HG03103 (cell line): Measurements from ENCODE around the gene SHC1.

Experiments
- ATAC-seq: cut with Tn5 transposase; IDR thresholded peaks from one replicate; pipeline ENCODE4 v1.9.1; 2021; ENCODE audit warnings: low read depth; ENCODE audit not compliant: unreplicated experiment

SHC1 gene

DNA sequence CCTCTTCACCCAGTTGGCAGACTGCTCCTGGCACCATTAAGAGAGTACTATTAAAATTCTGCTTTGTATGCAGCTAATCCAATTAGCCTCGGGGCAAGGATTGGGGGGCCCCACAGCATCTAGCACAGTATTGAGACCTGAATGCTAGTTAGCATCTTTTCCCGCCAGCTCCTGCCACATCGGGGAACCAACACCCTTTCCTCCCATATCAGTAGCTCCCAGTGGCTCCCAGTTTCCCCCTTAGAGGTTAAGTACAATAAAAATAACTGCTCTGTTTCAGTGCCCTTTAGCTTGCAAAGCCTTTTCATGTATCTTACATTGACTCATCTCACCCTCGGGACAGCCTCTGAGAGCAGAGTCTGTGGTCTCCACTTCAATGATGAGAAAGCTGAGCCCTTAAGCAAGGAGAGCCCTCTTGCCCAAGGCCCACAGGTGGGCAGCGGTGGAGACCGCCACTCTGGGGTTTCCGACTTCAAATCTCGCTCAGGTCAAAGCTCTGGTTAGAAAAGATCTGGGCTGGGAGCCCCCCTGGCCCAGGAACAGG lies 29.8 kb downstream of the SHC1 start:
- ATAC-seq = no peak

DNA sequence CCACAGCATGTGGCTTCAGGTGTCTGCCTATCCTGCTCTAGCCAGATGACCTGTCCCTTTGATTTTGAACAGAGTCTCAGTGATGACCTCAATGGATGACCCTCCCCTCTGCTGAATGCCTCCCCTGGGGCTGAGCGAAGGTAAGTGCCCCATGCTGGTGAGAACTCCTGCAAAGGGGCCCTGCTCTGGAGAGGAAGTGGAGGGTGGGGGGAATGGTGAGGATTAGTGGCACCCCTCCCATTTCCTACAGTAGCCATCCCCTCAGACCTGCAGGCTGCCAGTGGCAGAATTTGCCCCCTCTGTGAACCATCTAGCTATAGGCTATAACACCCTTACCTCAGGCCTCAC lies 30.4 kb downstream of the SHC1 start:
- no peak for ATAC-seq

DNA sequence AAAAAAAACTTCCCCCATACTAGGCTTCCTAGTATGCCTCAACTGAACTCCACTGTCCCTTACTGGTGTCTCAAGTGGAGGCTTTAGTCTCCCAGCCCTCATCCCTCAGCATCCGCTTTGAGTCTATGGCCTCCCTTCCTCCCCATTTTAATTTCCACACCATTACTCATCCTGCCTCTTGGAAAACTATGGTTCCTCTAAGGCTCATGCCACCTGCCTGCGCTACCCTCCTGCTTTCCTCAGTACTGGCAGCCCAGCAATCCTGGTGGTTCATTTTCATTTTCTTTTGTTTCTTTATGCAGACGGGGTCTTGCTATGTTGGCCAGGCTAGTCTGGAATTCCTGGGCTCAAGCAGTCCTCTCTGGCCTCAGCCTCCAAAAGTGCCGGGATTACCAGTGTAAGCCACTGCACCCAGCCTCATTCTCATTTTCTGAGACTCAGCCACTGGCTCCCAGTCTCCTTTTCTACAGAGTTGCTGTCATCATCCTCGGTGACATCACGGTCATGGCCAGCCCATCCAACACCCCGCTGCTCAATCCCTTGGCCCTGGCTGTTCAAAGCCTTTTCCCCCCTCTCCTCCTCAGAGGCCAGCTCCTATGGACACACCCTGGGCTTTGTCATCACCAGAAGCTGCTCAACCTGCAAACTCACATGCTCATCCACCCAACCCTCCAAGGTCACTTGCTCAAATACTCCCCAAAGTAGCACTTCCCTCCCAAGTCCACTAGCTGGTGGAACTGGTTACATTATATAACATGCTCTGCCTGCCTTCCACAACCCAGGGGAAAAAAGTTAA lies 31.7 kb downstream of the SHC1 start:
- no peak for ATAC-seq

DNA sequence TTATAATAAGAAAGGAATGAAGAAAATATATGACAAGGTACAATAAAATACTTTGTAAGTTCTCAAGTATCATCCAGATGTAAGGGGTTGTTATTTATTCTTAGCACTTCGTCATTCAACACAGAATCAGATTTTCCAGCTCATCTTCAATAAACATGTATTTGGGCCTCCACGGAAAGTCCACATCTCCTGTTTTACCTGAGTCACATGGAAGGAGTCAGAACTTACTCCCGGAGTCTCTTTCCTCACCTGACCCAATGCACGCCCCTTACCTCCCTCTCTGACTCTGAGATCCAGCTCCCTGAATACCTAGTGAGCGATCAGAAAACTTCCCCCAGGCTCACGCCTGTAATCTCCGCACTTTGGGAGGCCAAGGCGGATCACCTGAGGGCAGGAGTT lies 32.6 kb downstream of the SHC1 start:
- ATAC-seq = no peak

DNA sequence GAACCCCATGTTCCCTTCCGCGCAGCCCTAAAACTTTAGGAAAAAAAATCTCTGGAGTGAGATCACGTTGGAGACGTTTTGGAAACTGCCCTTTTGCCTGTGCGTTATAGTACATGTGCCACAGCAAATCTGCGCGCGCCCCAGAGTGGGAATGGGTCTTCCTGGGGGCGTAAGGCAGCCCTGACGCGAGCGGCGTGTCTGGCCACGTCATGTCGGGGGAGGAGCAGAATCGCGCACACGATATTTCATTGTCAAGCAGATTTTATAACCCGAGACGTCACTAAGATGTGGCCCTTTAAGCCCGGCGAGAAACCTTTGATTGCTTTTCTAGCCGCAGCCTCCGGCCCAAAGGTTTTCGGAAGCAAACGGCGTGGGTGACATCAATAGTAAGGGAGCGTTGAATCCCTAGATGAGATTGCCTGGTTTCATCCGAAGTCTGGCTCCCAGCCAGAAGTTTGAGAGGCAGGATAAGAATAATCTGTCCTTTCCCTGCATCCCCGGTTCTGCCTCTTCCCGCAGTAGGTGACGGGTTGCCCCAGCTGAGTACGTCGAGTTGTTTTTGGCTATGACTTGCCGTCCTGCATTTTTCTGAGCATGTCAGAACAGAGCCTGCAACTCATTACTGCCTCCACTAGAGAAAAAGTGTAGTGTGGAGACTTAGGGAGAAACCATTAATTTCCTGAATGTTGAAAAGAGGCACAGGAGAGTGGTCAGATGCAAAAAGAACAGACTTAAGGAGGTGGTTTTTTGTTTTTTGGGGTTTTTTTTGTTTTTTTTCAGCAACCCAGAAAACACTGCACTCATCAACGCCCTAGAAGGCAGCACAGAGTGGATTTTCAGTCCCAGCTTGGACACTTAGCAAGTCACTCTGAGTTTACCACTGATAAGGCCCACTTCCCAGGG lies 33.2 kb downstream of the SHC1 start:
- ATAC-seq = peak; percentile 37

DNA sequence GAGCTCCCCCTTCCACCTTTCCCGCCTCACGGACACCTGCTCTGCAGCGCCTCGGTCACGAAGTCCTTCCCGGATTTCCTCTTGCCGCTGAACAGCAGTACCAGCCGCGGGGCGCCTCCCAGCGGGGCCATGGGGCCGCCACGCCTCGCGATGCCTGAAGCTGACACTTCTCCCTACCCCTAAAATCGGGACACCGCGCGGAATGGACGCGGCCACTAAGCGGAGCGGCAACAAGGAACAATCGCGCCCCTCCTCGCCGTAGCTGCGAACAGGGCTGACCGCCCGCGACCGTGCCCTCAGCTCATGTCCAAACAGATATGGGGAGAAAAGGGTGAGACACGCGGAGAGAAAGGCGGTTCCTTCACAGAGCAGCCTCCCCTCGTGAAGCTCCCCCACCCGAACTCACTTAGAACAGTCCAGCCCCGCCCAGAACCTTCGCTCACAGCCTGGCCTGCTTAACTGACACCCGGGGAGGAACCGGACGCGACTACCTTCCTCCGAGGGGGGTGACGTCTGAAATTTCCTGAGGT lies 33.9 kb downstream of the SHC1 start, which contains the start of gene PMVK:
PMVK (minus strand) TSS at position 165 of the 530 bp plus-strand sequence; CDS start at position 131, 34 bp downstream.
- peak; percentile 52 for ATAC-seq

DNA sequence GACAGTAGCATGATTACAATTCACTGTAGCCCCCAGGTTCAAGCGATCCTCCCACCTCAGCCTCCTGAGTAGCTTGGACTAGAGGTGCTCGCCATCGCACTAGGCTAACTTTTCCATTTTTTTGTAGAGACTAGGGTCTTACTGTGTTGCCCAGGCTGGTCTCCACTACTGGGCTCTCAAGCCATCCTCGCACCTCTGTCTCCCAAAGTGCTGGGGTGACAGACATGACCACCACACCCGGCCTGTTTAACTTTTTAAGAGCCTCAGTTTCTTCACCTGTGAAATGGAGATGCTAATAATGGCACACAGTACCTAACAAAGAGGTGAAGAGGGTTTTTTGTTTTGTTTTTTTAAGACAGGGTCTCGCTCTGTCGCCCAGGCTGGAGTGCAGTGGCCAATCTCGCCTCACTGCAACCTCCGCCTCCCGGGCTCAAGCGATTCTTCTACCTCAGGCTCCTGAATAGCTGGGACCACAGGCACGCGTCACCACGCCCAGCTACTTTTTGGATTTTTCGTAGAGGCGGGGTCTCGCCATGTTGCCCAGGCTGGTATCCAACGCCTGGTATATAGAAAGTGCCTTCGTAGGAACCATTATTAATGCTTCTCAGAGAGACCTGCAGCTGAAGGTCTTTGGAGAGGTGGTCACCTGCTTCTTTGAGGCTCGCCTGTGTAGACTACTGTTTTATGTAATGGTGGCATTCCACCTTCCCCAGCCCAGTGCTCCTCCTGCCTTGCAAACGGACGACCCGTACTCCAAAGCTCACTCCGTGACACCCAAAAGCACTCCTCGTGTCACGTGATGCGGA lies 34.6 kb downstream of the SHC1 start:
- no peak for ATAC-seq

DNA sequence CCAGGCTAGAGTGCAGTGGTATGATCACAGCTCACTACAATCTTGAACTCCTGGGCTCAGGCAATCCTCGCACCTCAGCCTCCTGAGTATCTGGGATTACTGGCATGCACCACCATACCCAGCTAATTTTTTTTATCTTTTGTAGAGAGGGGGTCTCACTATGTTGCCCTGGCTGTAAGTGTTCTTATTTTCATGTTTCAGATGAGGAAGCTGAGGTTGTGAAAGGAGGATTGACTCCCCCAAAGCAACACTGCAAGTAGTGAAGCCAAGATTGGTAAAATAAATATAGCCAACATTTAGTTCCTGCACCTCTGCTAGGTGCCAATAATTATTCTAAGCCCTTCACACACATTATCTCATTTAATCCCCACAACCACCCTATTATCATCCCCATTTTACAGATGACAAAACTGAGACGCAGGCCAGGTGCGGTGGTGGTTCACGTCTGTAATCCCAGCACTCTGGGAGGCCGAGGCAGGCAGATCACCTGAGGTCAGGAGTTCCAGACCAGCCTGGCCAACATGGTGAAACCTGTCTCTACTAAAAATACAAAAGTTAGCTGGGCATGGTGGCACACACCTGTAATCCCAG lies 36.1 kb downstream of the SHC1 start:
- ATAC-seq = no peak

DNA sequence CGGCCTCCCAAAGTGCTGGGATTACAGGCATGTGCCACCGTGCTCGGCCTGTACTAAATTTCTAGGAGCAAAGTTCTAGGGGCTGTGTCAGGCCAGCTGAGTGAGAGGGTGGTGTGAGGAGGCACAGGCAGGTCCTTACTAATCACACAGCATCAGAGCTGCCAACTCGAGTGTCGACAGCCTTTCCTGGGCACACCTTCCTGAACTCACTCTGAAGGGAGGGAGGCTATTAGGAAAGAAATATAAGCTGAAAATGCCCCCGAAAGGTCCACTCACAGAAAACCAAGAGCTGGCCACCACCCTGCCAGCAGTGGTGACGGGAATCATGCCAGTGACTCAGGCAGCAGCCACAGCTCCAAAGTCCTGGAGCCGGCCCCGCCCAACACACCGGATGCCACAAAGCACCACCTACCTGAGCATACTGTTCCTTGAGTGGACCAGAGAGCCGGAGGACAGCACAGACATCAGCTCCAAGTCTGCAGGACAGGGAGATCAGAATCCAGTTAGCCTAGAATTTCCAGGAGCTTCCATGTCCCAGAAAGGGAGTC lies 38.5 kb downstream of the SHC1 start:
- no peak for ATAC-seq

DNA sequence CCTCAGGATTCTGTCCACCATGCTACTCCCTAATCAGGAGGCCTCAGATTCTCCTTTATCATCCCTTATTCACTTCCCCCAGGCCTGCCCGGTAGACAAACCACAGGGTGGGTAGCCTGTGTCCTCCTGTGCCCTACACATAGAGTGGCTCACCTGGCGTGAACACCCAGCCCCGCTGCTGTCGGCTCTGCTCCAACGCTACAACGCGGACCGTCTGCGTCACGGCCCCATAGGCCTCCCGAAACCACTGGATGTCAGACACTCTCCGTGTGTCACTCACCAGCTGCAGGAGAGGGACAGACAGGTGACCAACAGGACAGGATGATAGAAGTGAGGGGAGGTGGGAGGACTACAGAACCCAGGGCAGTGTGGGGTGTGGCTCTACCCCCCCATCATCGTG lies 44.3 kb downstream of the SHC1 start:
- no peak for ATAC-seq

DNA sequence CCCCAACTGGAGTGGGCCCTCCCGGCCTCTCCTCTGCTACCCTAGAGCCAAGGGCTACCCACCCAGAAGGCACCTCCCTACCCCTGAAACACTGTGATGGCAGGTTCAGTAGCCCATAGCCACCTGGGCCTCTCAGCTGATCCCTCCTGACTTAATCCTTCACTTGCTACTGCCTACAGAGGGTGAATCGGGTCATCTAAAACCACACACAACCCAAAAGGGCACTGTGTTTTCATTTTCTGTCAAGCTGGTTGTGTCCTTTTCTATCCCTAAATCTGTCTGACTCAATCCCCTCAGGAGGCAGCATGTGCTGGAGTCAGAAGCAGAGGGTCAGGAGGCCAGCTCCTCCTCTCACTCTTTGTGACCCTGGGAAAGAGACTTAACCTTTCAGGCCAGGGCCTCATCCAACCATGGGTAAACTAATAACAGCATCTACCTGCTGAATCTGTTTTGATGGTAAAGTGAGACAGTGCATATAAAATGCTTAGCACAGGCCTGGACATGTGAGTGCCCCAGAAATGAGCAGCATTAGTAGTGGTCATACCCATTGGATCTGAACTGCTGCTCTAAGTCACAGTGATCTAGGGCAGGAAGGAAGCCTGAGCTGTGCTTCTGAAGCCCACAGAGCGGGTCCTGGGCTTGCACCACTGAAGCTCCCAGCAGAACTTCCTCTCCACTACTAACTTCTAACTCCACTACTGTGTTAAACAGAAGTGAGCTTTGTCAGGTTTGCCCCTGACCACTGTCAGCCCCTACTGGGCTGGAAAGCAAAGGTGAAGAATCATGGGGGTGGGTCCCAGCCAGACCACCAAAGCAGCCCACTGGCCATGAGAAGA lies 45.0 kb downstream of the SHC1 start:
- no peak for ATAC-seq

DNA sequence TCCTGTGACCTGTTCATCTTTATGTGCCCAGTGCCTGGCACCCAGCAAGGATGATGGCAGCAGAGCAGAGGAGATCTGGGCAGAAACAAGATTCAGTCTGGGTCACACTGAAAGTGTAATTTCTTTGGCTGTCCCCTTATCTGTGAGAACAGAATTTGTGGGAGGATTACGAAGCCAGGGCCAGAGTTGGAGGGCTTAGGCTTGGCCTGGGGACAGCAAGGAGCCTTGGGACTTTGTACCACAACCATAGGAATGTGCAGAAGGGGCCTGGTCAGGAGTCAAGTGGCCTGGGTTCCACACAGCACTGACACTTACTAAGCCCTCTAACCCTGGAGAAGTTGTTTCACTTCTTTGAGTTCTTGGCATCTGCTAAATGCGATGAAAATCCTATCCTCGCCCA lies 46.9 kb downstream of the SHC1 start:
- ATAC-seq = no peak

DNA sequence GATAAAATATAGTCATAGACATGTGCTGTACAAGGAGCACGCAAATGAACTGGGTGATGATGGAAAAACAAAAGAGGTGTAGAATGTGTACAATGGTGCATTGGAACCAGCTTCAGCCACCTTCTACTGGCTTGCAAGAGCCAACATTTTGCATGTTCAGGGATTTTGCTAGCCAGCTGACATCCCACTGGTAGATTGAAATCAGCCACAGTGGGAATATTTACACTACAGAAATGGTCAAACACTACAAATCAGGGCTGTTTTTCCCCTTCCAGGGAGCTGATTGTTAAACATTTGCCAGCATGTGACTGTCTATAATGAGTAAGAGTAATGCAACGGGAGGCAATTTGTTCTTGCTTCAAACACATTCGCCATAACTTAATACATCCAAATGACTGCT lies 57.3 kb downstream of the SHC1 start:
- no peak for ATAC-seq

DNA sequence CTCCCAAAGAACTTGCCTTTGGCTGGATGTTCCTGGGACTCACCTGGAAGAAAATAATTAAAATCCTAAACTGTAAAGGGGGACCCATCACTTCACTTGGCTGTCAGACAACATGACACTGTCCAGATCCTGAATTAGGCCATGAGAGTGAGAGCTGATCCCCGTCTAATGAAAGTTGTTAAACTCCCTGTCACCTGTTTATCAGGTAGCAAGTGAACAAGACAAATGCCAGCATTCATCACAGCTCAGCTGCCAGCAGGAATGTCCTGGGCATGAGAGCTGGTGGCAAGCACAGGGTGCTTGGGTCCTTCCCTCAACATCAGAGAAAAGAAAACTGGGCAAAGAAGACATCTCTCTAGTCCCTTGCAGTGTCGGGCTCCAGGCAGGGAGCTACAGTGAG lies 57.8 kb downstream of the SHC1 start:
- ATAC-seq = no peak
